Measurements from ENCODE around the gene ANKH.

Gene ANKH

DNA sequence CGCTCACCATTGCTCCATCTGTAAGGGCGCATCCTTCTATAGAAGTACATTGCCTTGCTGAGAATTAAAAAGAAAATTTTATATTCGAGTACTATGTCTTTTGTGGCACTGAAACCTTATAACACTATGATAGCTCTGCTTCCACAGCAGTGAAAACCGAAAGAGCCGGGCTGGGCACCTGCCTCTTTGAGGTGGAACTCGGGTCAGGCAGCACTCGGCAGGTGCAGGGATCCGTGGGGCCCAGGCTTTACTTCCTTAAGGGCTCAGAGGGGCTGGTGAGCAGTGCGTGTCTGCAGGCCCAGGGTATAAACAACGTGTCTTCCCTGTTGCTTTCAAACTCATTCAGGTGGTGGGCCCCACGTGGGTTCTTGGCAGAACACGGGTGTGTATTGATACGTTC lies 137.2 kb downstream of the ANKH start:
- TF ChIP-seq ZNF565 (CRISPR knock-in tag; conservative IDR thresholded peaks at IDR 0.05; ENCODE audit: low read depth) (no peak), ESRRG (CRISPR knock-in tag; IDR thresholded peaks at IDR 0.05) (no peak), TOX (CRISPR knock-in tag; IDR thresholded peaks at IDR 0.05; ENCODE audit: borderline replicate concordance) (no peak), RARB (CRISPR knock-in tag; IDR thresholded peaks at IDR 0.05) (no peak), ISL1 (CRISPR knock-in tag; IDR thresholded peaks at IDR 0.05) (no peak), OSR1 (CRISPR knock-in tag; IDR thresholded peaks at IDR 0.05) (no peak), SNAI2 (CRISPR knock-in tag; IDR thresholded peaks at IDR 0.05) (no peak), TSHZ2 (CRISPR knock-in tag; IDR thresholded peaks at IDR 0.05) (no peak), ZFP3 (CRISPR knock-in tag; IDR thresholded peaks at IDR 0.05) (no peak), GLIS3 (CRISPR knock-in tag; IDR thresholded peaks at IDR 0.05) (no peak), ZFP30 (CRISPR knock-in tag; IDR thresholded peaks at IDR 0.05) (no peak), BACH2 (CRISPR knock-in tag; IDR thresholded peaks at IDR 0.05; ENCODE audit: borderline replicate concordance) (no peak), ARNTL (CRISPR knock-in tag; IDR thresholded peaks at IDR 0.05; ENCODE audit: borderline replicate concordance, low read depth) (no peak)
- TF ChIP-seq, protein P1, sequence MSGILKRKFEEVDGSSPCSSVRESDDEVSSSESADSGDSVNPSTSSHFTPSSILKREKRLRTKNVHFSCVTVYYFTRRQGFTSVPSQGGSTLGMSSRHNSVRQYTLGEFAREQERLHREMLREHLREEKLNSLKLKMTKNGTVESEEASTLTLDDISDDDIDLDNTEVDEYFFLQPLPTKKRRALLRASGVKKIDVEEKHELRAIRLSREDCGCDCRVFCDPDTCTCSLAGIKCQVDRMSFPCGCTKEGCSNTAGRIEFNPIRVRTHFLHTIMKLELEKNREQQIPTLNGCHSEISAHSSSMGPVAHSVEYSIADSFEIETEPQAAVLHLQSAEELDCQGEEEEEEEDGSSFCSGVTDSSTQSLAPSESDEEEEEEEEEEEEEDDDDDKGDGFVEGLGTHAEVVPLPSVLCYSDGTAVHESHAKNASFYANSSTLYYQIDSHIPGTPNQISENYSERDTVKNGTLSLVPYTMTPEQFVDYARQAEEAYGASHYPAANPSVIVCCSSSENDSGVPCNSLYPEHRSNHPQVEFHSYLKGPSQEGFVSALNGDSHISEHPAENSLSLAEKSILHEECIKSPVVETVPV (CRISPR knock-in tag; IDR thresholded peaks at IDR 0.05): no peak
- TF ChIP-seq, protein P2, sequence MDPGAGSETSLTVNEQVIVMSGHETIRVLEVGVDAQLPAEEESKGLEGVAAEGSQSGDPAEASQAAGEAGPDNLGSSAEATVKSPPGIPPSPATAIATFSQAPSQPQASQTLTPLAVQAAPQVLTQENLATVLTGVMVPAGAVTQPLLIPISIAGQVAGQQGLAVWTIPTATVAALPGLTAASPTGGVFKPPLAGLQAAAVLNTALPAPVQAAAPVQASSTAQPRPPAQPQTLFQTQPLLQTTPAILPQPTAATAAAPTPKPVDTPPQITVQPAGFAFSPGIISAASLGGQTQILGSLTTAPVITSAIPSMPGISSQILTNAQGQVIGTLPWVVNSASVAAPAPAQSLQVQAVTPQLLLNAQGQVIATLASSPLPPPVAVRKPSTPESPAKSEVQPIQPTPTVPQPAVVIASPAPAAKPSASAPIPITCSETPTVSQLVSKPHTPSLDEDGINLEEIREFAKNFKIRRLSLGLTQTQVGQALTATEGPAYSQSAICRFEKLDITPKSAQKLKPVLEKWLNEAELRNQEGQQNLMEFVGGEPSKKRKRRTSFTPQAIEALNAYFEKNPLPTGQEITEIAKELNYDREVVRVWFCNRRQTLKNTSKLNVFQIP (CRISPR knock-in tag; IDR thresholded peaks at IDR 0.05; ENCODE audit: borderline replicate concordance, low read depth): no peak

GRCh38 chr5:14733661-14734060 lies 137.9 kb downstream of the ANKH start:
- no peak for ATAC-seq

More for the DNA sequence above, 137.2 kb downstream of the ANKH start:
- ATAC-seq: no peak

GRCh38 chr5:14732991-14733390 lies 138.6 kb downstream of the ANKH start:
- no peak for ATAC-seq
- TF ChIP-seq TCF4 (CRISPR knock-in tag; IDR thresholded peaks at IDR 0.05; ENCODE audit: borderline replicate concordance): no peak
- no peak for TF ChIP-seq CREB5 (CRISPR knock-in tag; IDR thresholded peaks at IDR 0.05; ENCODE audit: low read depth)
- TF ChIP-seq, protein P1 (CRISPR knock-in tag; IDR thresholded peaks at IDR 0.05): no peak
- no peak for TF ChIP-seq ZC3H10 (CRISPR knock-in tag; IDR thresholded peaks at IDR 0.05)
- no peak for TF ChIP-seq ZFP3 (CRISPR knock-in tag; IDR thresholded peaks at IDR 0.05)
- no peak for TF ChIP-seq OSR1 (CRISPR knock-in tag; IDR thresholded peaks at IDR 0.05)
- TF ChIP-seq TSHZ2 (CRISPR knock-in tag; IDR thresholded peaks at IDR 0.05): no peak
- TF ChIP-seq ZFP30 (CRISPR knock-in tag; IDR thresholded peaks at IDR 0.05): no peak

More at GRCh38 chr5:14733661-14734060, 137.9 kb downstream of the ANKH start:
- TF ChIP-seq CREB5 (CRISPR knock-in tag; IDR thresholded peaks at IDR 0.05; ENCODE audit: low read depth): no peak
- TF ChIP-seq ZNF70 (CRISPR knock-in tag; IDR thresholded peaks at IDR 0.05): no peak
- TF ChIP-seq TCF4 (CRISPR knock-in tag; IDR thresholded peaks at IDR 0.05; ENCODE audit: borderline replicate concordance): no peak
- TF ChIP-seq ZC3H10 (CRISPR knock-in tag; IDR thresholded peaks at IDR 0.05): no peak
- TF ChIP-seq ZNF565 (CRISPR knock-in tag; conservative IDR thresholded peaks at IDR 0.05; ENCODE audit: low read depth): no peak
- TF ChIP-seq GLIS3 (CRISPR knock-in tag; IDR thresholded peaks at IDR 0.05): no peak
- TF ChIP-seq, protein P2 (CRISPR knock-in tag; IDR thresholded peaks at IDR 0.05; ENCODE audit: borderline replicate concordance, low read depth): no peak
- TF ChIP-seq CSDC2 (CRISPR knock-in tag; IDR thresholded peaks at IDR 0.05): no peak
- TF ChIP-seq ZFP30 (CRISPR knock-in tag; IDR thresholded peaks at IDR 0.05): no peak

Measured in SK-N-SH treated with all-trans-retinoic acid at 6 μM for 48 hours (cell line).